ENCODE data around the gene RAD51AP2.

DNA sequence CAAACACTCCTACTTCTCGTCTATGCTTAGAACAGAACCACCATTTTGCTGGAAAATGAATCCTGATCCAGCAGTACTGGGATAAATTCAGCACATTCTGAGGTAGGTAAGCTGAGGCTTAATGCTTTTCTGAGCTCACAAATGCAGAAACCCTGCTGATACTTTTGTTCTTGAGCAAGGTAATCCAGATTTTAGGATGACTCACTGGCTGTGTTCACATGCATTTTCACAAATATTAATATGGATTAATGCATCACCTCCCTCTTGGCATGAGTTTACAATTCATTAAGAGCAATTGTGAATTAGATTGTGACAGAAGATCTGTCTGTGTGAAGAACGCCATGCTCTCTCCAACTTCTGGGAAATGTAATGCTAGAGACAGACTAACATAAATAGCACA is 42.2 kb downstream of the RAD51AP2 start:
- TF ChIP-seq CTCF (IDR thresholded peaks at IDR 0.05) (no peak), POLR2A (IDR thresholded peaks at IDR 0.05) (no peak)

Data from heart left ventricle (tissue), 13 donors.